IPS-18c (cell line): ENCODE measurements around the gene ITPRIP.

Experiments
- H3K4me3 ChIP-seq: 2 replicates; pipeline ENCODE4 v1.7.0; 2013; ENCODE audit warnings: low read depth, mild to moderate bottlenecking, low read length, moderate library complexity; ENCODE audit not compliant: insufficient read depth
- H3K9me3 ChIP-seq: one replicate; pipeline ENCODE4 v1.6.1; 2013; ENCODE audit warnings: mild to moderate bottlenecking, low read length, moderate library complexity; ENCODE audit not compliant: control insufficient read depth, insufficient read depth

The ITPRIP gene

GRCh38 chr10:104318810-104319741 lies 19.2 kb downstream of the ITPRIP start:
- no peak overlapping the region for H3K4me3 ChIP-seq

GRCh38 chr10:104318326-104318725 lies 19.9 kb downstream of the ITPRIP start:
- H3K4me3 ChIP-seq: no peak overlapping the region
- no peaks in the 10 kb centered on the region for H3K9me3 ChIP-seq

More at GRCh38 chr10:104318810-104319741, 19.2 kb downstream of the ITPRIP start:
- no peaks in the 10 kb centered on the region for H3K9me3 ChIP-seq

GRCh38 chr10:104317726-104318299 lies 20.5 kb downstream of the ITPRIP start:
- Histone ChIP-seq H3K9me3 (no peaks in the 10 kb centered on the region), H3K4me3 (no peak overlapping the region)

GRCh38 chr10:104317269-104317710 lies 21.0 kb downstream of the ITPRIP start:
- H3K4me3 ChIP-seq: no peak overlapping the region
- H3K9me3 ChIP-seq: no peaks in the 10 kb centered on the region

GRCh38 chr10:104316321-104317099 lies 21.8 kb downstream of the ITPRIP start:
- Histone ChIP-seq H3K9me3 (no peaks in the 10 kb centered on the region), H3K4me3 (no peak overlapping the region)

- H3K4me3 ChIP-seq: no peak overlapping the region
- no peaks in the 10 kb centered on the region for H3K9me3 ChIP-seq
Measured at GRCh38 chr10:104315486-104315921, 22.8 kb downstream of the ITPRIP start.

- no peaks in the 10 kb centered on the region for H3K9me3 ChIP-seq
Measured at GRCh38 chr10:104314591-104315485, 23.4 kb downstream of the ITPRIP start.

GRCh38 chr10:104311184-104311720 lies 27.0 kb downstream of the ITPRIP start:
- Histone ChIP-seq H3K4me3 (no peak overlapping the region), H3K9me3 (no peaks in the 10 kb centered on the region)

More at GRCh38 chr10:104314591-104315485, 23.4 kb downstream of the ITPRIP start:
- H3K4me3 ChIP-seq: no peak overlapping the region

- H3K4me3 ChIP-seq: no peak overlapping the region
- no peaks in the 10 kb centered on the region for H3K9me3 ChIP-seq
Measured at GRCh38 chr10:104309980-104310978, 28.0 kb downstream of the ITPRIP start.

- peaks cover under 1% of the 10 kb centered on the region for H3K9me3 ChIP-seq
- no peak overlapping the region for H3K4me3 ChIP-seq
Measured at GRCh38 chr10:104308439-104308903, 29.8 kb downstream of the ITPRIP start.

GRCh38 chr10:104307576-104308438 lies 30.5 kb downstream of the ITPRIP start:
- H3K4me3 ChIP-seq: no peak overlapping the region
- peaks cover 7% of the 10 kb centered on the region for H3K9me3 ChIP-seq

- Histone ChIP-seq H3K4me3 (no peak overlapping the region), H3K9me3 (peaks cover 7% of the 10 kb centered on the region)
Measured at GRCh38 chr10:104306897-104307296, 31.4 kb downstream of the ITPRIP start.

- Histone ChIP-seq H3K4me3 (no peak overlapping the region), H3K9me3 (peaks cover 7% of the 10 kb centered on the region)
Measured at GRCh38 chr10:104304927-104305326, 33.3 kb downstream of the ITPRIP start.

GRCh38 chr10:104304356-104304745 lies 33.9 kb downstream of the ITPRIP start:
- Histone ChIP-seq H3K9me3 (peaks cover 7% of the 10 kb centered on the region), H3K4me3 (no peak overlapping the region)
